HEK293 (cell line): ENCODE measurements around the gene ZNF397.

ENCODE experiments used
- CTCF ChIA-PET: fragments of 350-600 bp; formaldehyde crosslinking; extraction: SDS; loops from one replicate; lab custom pipeline; 2021; ENCODE audit warnings: antibody characterized with exemption; lab: Yijun Ruan, JAX
- POLR2A ChIA-PET: fragments of 300-600 bp; formaldehyde crosslinking; extraction: SDS; loops from one replicate; lab custom pipeline; 2020; ENCODE audit warnings: antibody characterized with exemption, inconsistent platforms; lab: Yijun Ruan, JAX
- H3K27ac ChIP-seq: fragments of 200-500 bp; sonication (Bioruptor generic); 2 replicates; pipeline ENCODE4 v1.5.1; 2014; ENCODE audit warnings: low read depth, low read length, control low read depth, inconsistent platforms; ENCODE audit errors: extremely low read depth
- H3K36me3 ChIP-seq, 2 experiments: fragments of 200-500 bp in 1 of 2; sonication (Bioruptor generic) in 1 of 2; 1 replicate in 1 of 2; 2 replicates in 1 of 2; pipeline ENCODE4 v1.5.1; 2014 to 2017; ENCODE audit warnings: inconsistent platforms in 2 of 2, low read length in 2 of 2; ENCODE audit not compliant: control insufficient read depth in 2 of 2, insufficient read depth in 1 of 2
- H3K4me1 ChIP-seq: fragments of 200-500 bp; sonication (Bioruptor generic); 2 replicates; pipeline ENCODE4 v1.5.1; 2014; ENCODE audit warnings: mild to moderate bottlenecking, low read length, inconsistent platforms; ENCODE audit not compliant: control insufficient read depth, insufficient read depth
- H3K4me3 ChIP-seq: 2 replicates; pipeline ENCODE4 v1.5.1; 2011; ENCODE audit warnings: low read depth, mild to moderate bottlenecking, control low read depth, low read length, moderate library complexity
- H3K9me3 ChIP-seq: fragments of 200-500 bp; sonication (Bioruptor generic); 2 replicates; pipeline ENCODE4 v1.5.1; 2014; ENCODE audit warnings: low read depth, low read length, inconsistent platforms; ENCODE audit not compliant: control insufficient read depth, insufficient read depth
- AEBP2 ChIP-seq: fragments of 450-650 bp; formaldehyde crosslinking; IDR thresholded peaks from 2 replicates; pipeline ENCODE4 v1.5.1; 2016; ENCODE audit warnings: missing biosample characterization, missing genetic modification characterization, borderline replicate concordance
- BCL6B ChIP-seq: fragments of 450-650 bp; formaldehyde crosslinking; IDR thresholded peaks from 2 replicates; pipeline ENCODE4 v1.5.1; 2017; ENCODE audit warnings: missing biosample characterization, missing genetic modification characterization
- KLF8 ChIP-seq: fragments of 450-650 bp; formaldehyde crosslinking; IDR thresholded peaks from 2 replicates; pipeline ENCODE4 v1.5.1; 2016; ENCODE audit warnings: missing biosample characterization, missing genetic modification characterization
- KLF9 ChIP-seq: fragments of 450-650 bp; formaldehyde crosslinking; IDR thresholded peaks from 2 replicates; pipeline ENCODE4 v1.5.1; 2016; ENCODE audit warnings: missing biosample characterization, missing genetic modification characterization, low read depth
- SCRT2 ChIP-seq: fragments of 450-650 bp; formaldehyde crosslinking; IDR thresholded peaks from 2 replicates; pipeline ENCODE4 v1.5.1; 2016; ENCODE audit warnings: missing biosample characterization, missing genetic modification characterization
- ZFP41 ChIP-seq: fragments of 450-650 bp; formaldehyde crosslinking; IDR thresholded peaks from 2 replicates; pipeline ENCODE4 v1.5.1; 2016; ENCODE audit warnings: missing biosample characterization, missing genetic modification characterization, borderline replicate concordance
- ZNF214 ChIP-seq: fragments of 450-650 bp; formaldehyde crosslinking; IDR thresholded peaks from 2 replicates; pipeline ENCODE4 v1.5.1; 2017; ENCODE audit warnings: missing biosample characterization, mild to moderate bottlenecking, missing genetic modification characterization, borderline replicate concordance
- ZNF280C ChIP-seq: fragments of 450-650 bp; formaldehyde crosslinking; IDR thresholded peaks from 2 replicates; pipeline ENCODE4 v1.5.1; 2016; ENCODE audit warnings: missing biosample characterization, missing genetic modification characterization
- ZNF391 ChIP-seq: fragments of 450-650 bp; formaldehyde crosslinking; IDR thresholded peaks from 2 replicates; pipeline ENCODE4 v1.5.1; 2016; ENCODE audit warnings: low read depth, missing biosample characterization, missing genetic modification characterization, borderline replicate concordance
- ZNF394 ChIP-seq: fragments of 450-650 bp; formaldehyde crosslinking; IDR thresholded peaks from 2 replicates; pipeline ENCODE4 v1.5.1; 2016; ENCODE audit warnings: missing biosample characterization, missing genetic modification characterization, mild to moderate bottlenecking, moderate library complexity, borderline replicate concordance
- ZNF398 ChIP-seq: fragments of 450-650 bp; formaldehyde crosslinking; IDR thresholded peaks from 2 replicates; pipeline ENCODE4 v1.5.1; 2017; ENCODE audit warnings: missing biosample characterization, missing genetic modification characterization
- ZNF426 ChIP-seq: fragments of 450-650 bp; formaldehyde crosslinking; IDR thresholded peaks from 2 replicates; pipeline ENCODE4 v1.5.1; 2017; ENCODE audit warnings: missing biosample characterization, missing genetic modification characterization, mild to moderate bottlenecking, inconsistent platforms, moderate library complexity
- ZNF449 ChIP-seq: fragments of 450-650 bp; formaldehyde crosslinking; IDR thresholded peaks from 2 replicates; pipeline ENCODE4 v1.5.1; 2017; ENCODE audit warnings: missing biosample characterization, mild to moderate bottlenecking, missing genetic modification characterization, moderate library complexity
- ZNF555 ChIP-seq: fragments of 450-650 bp; formaldehyde crosslinking; conservative IDR thresholded peaks from 2 replicates; pipeline ENCODE4 v1.5.1; 2017; ENCODE audit warnings: missing biosample characterization, mild to moderate bottlenecking, missing genetic modification characterization, inconsistent platforms
- ZNF654 ChIP-seq: fragments of 450-650 bp; formaldehyde crosslinking; IDR thresholded peaks from 2 replicates; pipeline ENCODE4 v1.5.1; 2016; ENCODE audit warnings: low read depth, missing biosample characterization, missing genetic modification characterization
- ZNF658 ChIP-seq: fragments of 450-650 bp; formaldehyde crosslinking; IDR thresholded peaks from 2 replicates; pipeline ENCODE4; 2016; ENCODE audit warnings: missing biosample characterization, missing genetic modification characterization
- ZNF776 ChIP-seq: fragments of 450-650 bp; formaldehyde crosslinking; IDR thresholded peaks from 2 replicates; pipeline ENCODE4 v1.5.0; 2017; ENCODE audit warnings: missing biosample characterization, missing genetic modification characterization, borderline replicate concordance

The ZNF397 gene

GRCh38 chr18:35264409-35264808, 23.6 kb downstream of the ZNF397 start:
- Histone ChIP-seq H3K27ac (no peak overlapping the region), H3K4me3 (no peak overlapping the region), H3K36me3 (peaks cover 0 to 49% of the 10 kb centered on the region in 2 experiments; a peak in 1 of 3 replicates), H3K4me1 (no peaks in the 10 kb centered on the region), H3K9me3 (no peaks in the 10 kb centered on the region)
- POLR2A ChIA-PET = no interaction called here
- TF ChIP-seq ZNF398 (no peak), AEBP2 (tag by site-specific recombination) (no peak), ZNF391 (tag by site-specific recombination) (no peak), ZFP41 (tag by site-specific recombination) (no peak)
- CTCF ChIA-PET = no interaction called here

GRCh38 chr18:35267161-35267651, 26.4 kb downstream of the ZNF397 start:
- CTCF ChIA-PET = no interaction called here
- no peaks in the 10 kb centered on the region for H3K9me3 ChIP-seq

More at GRCh38 chr18:35267161-35267651, 26.4 kb downstream of the ZNF397 start:
- TF ChIP-seq BCL6B (tag by site-specific recombination) (no peak), ZNF280C (tag by site-specific recombination) (no peak), KLF8 (tag by site-specific recombination) (no peak), ZNF449 (tag by site-specific recombination) (no peak), ZNF654 (tag by site-specific recombination) (no peak), SCRT2 (no peak), ZNF214 (tag by site-specific recombination) (no peak), ZNF776 (tag by site-specific recombination) (no peak), AEBP2 (tag by site-specific recombination) (no peak), ZNF394 (no peak), ZFP41 (tag by site-specific recombination) (no peak), ZNF555 (tag by site-specific recombination) (no peak), ZNF426 (tag by site-specific recombination) (no peak), KLF9 (tag by site-specific recombination) (no peak), ZNF658 (no peak)
- H3K4me1 ChIP-seq = no peaks in the 10 kb centered on the region
- H3K27ac ChIP-seq = no peak overlapping the region
- no peak overlapping the region for H3K4me3 ChIP-seq
- POLR2A ChIA-PET = no interaction called here
- H3K36me3 ChIP-seq = peaks cover 0 to 28% of the 10 kb centered on the region in 2 experiments; a peak in 1 of 3 replicates
